Kidney (tissue), 14 donors: ENCODE measurements around the gene CDC14A. TPM values are rescaled to one million over a fixed set of nuclear protein-coding genes. Genes with fewer than 3 reads are reported as not detected.

Experiments used
- DNase-seq, 5 donors: peaks; one replicate each; pipeline ENCODE4 v3.0.0-alpha.2; 2013 to 2020
- FAIRE-seq: peaks from 2 replicates; lab custom pipeline; 2012; peaks lifted over from hg19 to GRCh38; lab: Jason Lieb, UNC
- H3K27ac ChIP-seq, 2 donors: one replicate each; pipeline ENCODE4 v1.7.0; 2013; ENCODE audit warnings: low read depth in 2 of 2, low read length in 2 of 2, inconsistent platforms in 1 of 2
- H3K27me3 ChIP-seq: one replicate; pipeline ENCODE4 v1.7.1; 2013; ENCODE audit warnings: low read length, inconsistent platforms; ENCODE audit not compliant: control insufficient read depth, insufficient read depth
- H3K36me3 ChIP-seq, 3 donors: one replicate each; pipeline versions ENCODE4 v1.7.0 to v1.7.1; 2013; ENCODE audit warnings: low read length in 3 of 3, control low read depth in 1 of 3, inconsistent platforms in 1 of 3; ENCODE audit not compliant: insufficient read depth in 3 of 3, control insufficient read depth in 2 of 3
- H3K4me1 ChIP-seq, 3 donors: one replicate each; pipeline versions ENCODE4 v1.7.0 to v1.7.1; 2013; ENCODE audit warnings: low read length in 3 of 3, inconsistent platforms in 1 of 3, low read depth in 1 of 3; ENCODE audit not compliant: control insufficient read depth in 2 of 3, insufficient read depth in 2 of 3
- H3K4me3 ChIP-seq, 3 donors: one replicate each; pipeline versions ENCODE4 v1.7.0 to v1.8.1; 2013; ENCODE audit warnings: low read length in 3 of 3, control low read depth in 1 of 3, inconsistent platforms in 1 of 3
- H3K9ac ChIP-seq, 3 donors: one replicate each; pipeline versions ENCODE4 v1.7.0 to v1.7.1; 2013; ENCODE audit warnings: low read length in 3 of 3, control low read depth in 1 of 3, inconsistent platforms in 1 of 3
- H3K9me3 ChIP-seq, 3 donors: one replicate each; pipeline versions ENCODE4 v1.7.0 to v1.7.1; 2013; ENCODE audit warnings: low read length in 3 of 3, control low read depth in 1 of 3, inconsistent platforms in 1 of 3; ENCODE audit not compliant: control insufficient read depth in 2 of 3, insufficient read depth in 1 of 3
- intact Hi-C: fragments of 100-400 bp; cut with DNase I; formaldehyde crosslinking; loops from one replicate; pipeline ENCODE4 v1.11.1; 2022
- polyA plus RNA-seq: library from polyadenylated mRNA; stranded (reverse); fragments of 350-450 nt; fragmentation: Illumina TruSeq; extraction: RNeasy Lipid Tissue Mini Kit (QIAGEN cat#74804); gene quantifications from one replicate; pipeline ENCODE4 v1.2.3, GENCODE V29; 2014; ENCODE audit warnings: low read depth, low replicate concordance; ENCODE audit not compliant: insufficient read depth
- total RNA-seq: library from RNA; stranded (reverse); fragmentation: NEBNext Ultra II Directional; extraction: Animal tissue kit (Norgen Biotek cat#: 25700); gene quantifications from one replicate; pipeline ENCODE4 v1.2.1, GENCODE V29; 2021
- TF ChIP-seq, protein P1 (sequence below): IDR thresholded peaks from 3 replicates; pipeline ENCODE4 v1.5.1; 2012; ENCODE audit warnings: mild to moderate bottlenecking, moderate library complexity, borderline replicate concordance; ENCODE audit not compliant: insufficient read depth; ENCODE audit errors: extremely low read depth
- donor health status: control.
- donor health status: control.
- donor health status: control.
- donor health status: control.
- donor health status: control.
- donor health status: DM: yes; HTN: yes; CAD: no.
- donor health status: Normal renal cell carcinoma (clear cell type).

Gene CDC14A
- total and polyA plus RNA-seq, 2 donors from 2014 or later = 4.7 to 11.9 TPM

DNA sequence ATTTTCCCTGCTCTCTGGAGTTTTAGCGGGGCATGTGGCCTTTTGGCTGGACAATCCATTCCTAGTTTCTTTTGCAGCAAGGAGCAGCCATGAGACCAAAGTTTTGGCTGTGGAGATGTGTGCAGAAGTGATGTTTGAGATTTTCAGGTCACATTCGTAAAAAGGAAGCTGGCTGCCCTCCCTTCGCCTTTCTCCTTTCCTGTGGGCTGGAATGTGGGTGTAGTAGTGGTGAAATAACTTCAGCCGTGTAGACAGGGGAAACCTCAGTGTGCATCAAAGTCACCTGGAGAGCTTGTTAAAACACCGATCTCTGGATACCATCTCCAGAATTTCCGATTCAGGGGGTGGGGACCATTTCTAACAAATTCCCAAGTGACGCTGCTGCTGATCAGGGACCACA lies 180.3 kb downstream of the CDC14A start:
- H3K36me3 ChIP-seq = no peaks in the 10 kb centered on the region
- intact Hi-C loops = no loop called here
- peaks cover 0 to 2% (median 0%) of the 10 kb centered on the region in 3 donors for H3K4me1 ChIP-seq
- H3K9me3 ChIP-seq = no peaks in the 10 kb centered on the region
- no peak overlapping the region for H3K27ac ChIP-seq
- DNase-seq (no peak), FAIRE-seq (no peak)
- no peak overlapping the region for H3K4me3 ChIP-seq
- peaks cover 7% of the 10 kb centered on the region for H3K27me3 ChIP-seq
- no peak overlapping the region for H3K9ac ChIP-seq
- TF ChIP-seq, protein P1, sequence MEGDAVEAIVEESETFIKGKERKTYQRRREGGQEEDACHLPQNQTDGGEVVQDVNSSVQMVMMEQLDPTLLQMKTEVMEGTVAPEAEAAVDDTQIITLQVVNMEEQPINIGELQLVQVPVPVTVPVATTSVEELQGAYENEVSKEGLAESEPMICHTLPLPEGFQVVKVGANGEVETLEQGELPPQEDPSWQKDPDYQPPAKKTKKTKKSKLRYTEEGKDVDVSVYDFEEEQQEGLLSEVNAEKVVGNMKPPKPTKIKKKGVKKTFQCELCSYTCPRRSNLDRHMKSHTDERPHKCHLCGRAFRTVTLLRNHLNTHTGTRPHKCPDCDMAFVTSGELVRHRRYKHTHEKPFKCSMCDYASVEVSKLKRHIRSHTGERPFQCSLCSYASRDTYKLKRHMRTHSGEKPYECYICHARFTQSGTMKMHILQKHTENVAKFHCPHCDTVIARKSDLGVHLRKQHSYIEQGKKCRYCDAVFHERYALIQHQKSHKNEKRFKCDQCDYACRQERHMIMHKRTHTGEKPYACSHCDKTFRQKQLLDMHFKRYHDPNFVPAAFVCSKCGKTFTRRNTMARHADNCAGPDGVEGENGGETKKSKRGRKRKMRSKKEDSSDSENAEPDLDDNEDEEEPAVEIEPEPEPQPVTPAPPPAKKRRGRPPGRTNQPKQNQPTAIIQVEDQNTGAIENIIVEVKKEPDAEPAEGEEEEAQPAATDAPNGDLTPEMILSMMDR = no peak

DNA sequence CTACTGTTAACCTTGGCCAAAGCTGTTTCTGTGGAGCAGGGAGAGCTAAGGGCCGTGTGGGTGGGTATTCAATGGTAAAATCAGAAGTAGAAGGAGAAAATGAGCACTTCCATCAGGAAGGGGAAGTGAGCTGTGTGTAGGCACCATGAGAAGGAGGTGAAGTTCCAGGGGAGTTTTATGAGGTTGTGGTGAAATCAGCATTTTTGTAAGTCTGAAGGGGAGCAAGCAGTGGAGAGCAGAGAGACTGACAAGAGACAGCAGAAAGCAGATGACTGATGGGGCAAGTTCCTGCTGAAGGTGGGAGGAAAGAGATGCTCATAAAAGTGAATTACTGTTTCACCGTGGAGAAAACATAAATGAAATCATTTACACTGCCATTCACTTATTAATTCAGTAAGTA lies 183.0 kb downstream of the CDC14A start:
- H3K36me3 ChIP-seq = no peaks in the 10 kb centered on the region
- H3K9me3 ChIP-seq = no peaks in the 10 kb centered on the region
- TF ChIP-seq, protein P1 = no peak
- DNase-seq (no peak), FAIRE-seq (no peak)
- H3K9ac ChIP-seq = no peak overlapping the region
- peaks cover 0 to 14% (median 0%) of the 10 kb centered on the region in 3 donors for H3K4me1 ChIP-seq
- intact Hi-C loops = no loop called here
- no peak overlapping the region for H3K4me3 ChIP-seq
- no peak overlapping the region for H3K27ac ChIP-seq
- peaks cover 12% of the 10 kb centered on the region for H3K27me3 ChIP-seq

DNA sequence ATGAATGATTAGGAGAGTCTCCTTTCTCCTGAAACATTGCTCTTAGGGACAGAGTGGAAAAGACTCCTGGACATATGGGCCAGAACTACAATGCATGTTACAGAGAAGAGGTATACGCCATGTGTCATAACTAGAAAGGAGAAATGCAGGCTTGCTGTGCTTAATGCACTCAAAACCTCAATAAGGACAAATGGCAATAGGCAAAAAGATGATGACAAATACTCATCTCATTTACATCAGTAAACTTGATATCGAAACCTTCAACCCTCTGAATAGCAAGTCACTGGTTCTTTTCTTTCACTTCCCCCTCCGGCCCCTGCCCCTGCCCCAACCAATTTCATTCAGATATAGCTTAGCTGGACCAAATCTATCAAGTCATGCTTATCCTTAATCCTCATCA lies 183.7 kb downstream of the CDC14A start:
- Histone ChIP-seq H3K36me3 (no peaks in the 10 kb centered on the region), H3K27me3 (peaks cover 17% of the 10 kb centered on the region), H3K9ac (no peak overlapping the region), H3K27ac (no peak overlapping the region), H3K4me3 (no peak overlapping the region), H3K9me3 (no peaks in the 10 kb centered on the region), H3K4me1 (peaks cover 0 to 12% (median 0%) of the 10 kb centered on the region in 3 donors)
- TF ChIP-seq, protein P1 = no peak
- intact Hi-C loops = no loop called here
- FAIRE-seq (no peak), DNase-seq (no peak)
